Psoas muscle (tissue), 8 donors: ENCODE results near the gene GALC. TPM values are rescaled to one million over a fixed set of nuclear protein-coding genes. Genes with fewer than 3 reads are reported as not detected.

Source experiments
- ATAC-seq, 4 donors: fragments of 200-7000 bp; cut with Tn5 transposase; one replicate each; pipeline ENCODE4 v1.9.1; 2020; ENCODE audit warnings: moderate library complexity in 3 of 4, mild to moderate bottlenecking in 2 of 4
- DNase-seq, 2 donors: peaks; one replicate each; pipeline ENCODE4 v3.0.0-alpha.2; 2020
- H3K27ac ChIP-seq: fragments of 200-600 bp; one replicate; pipeline ENCODE4 v1.8.0; 2022
- H3K27me3 ChIP-seq, 3 donors: fragments of 200-600 bp in 1 of 3; one replicate each; pipeline versions ENCODE4 v1.6.1 to v1.8.0; 2013 to 2022; ENCODE audit warnings: low read length in 2 of 3, mild to moderate bottlenecking in 2 of 3, moderate library complexity in 1 of 3; ENCODE audit not compliant: insufficient read depth in 3 of 3
- H3K36me3 ChIP-seq, 2 donors: fragments of 200-600 bp in 1 of 2; one replicate each; pipeline versions ENCODE4 v1.6.1 to v1.8.0; 2013 to 2022; ENCODE audit warnings: low read depth in 1 of 2, mild to moderate bottlenecking in 1 of 2, moderate library complexity in 1 of 2; ENCODE audit not compliant: insufficient read depth in 1 of 2
- H3K4me1 ChIP-seq: fragments of 200-600 bp; one replicate; pipeline ENCODE4 v1.8.0; 2022
- H3K4me3 ChIP-seq: fragments of 200-600 bp; one replicate; pipeline ENCODE4 v1.8.0; 2022; ENCODE audit warnings: mild to moderate bottlenecking
- H3K9me3 ChIP-seq: fragments of 200-600 bp; one replicate; pipeline ENCODE4 v1.8.0; 2022
- WGBS, 3 donors: extraction: QIAGEN DNeasy Blood & Tissue Kit; methylation state at CpG; one replicate each; pipeline versions ENCODE4 v1.1.6 to v1.1.7; 2013; 5-methylcytosine and 5-hydroxymethylcytosine counted together
- intact Hi-C, 2 donors: fragments of 100-400 bp; cut with DNase I; formaldehyde crosslinking; loops; one replicate each; pipeline versions ENCODE4 v1.11.0 to v1.14.2; 2022
- polyA plus RNA-seq, 3 donors: library from polyadenylated mRNA; stranded (reverse); fragments of 200-250 nt; gene quantifications; one replicate each; pipeline ENCODE4 v1.2.3, GENCODE V29; 2013
- total RNA-seq, 4 donors: library from RNA; stranded (reverse); fragmentation: NEBNext Ultra II Directional in 2 of 4; extraction: Animal tissue kit (Norgen Biotek cat#: 25700) in 2 of 4; gene quantifications; one replicate each; pipeline versions ENCODE4 v1.2.1 to v1.2.4, GENCODE V29; 2021 to 2023
- TF ChIP-seq, protein P1 (sequence below): fragments of 200-600 bp; IDR thresholded peaks from one replicate; pipeline ENCODE4 v1.8.0; 2022; ENCODE audit warnings: antibody characterized with exemption
- donor health status: healthy with polysubstance abuse.
- donor health status: DM: no; HTN: no; CAD: no; lungs with moderate emphysema.
- donor health status: Bipolar disorder and iron deficiency.
- donor health status: healthy.
- donor health status: DM: yes; HTN: yes; CAD: no.
- donor health status: DM: no; HTN: no; CAD: no.
- donor health status: DM: no; HTN: no; CAD: no.
- donor health status: DM: yes; HTN: yes; CAD: no.

GALC gene
- total and polyA plus RNA-seq, 7 donors, result 4.0 to 10.2 (median 8.5) TPM

DNA sequence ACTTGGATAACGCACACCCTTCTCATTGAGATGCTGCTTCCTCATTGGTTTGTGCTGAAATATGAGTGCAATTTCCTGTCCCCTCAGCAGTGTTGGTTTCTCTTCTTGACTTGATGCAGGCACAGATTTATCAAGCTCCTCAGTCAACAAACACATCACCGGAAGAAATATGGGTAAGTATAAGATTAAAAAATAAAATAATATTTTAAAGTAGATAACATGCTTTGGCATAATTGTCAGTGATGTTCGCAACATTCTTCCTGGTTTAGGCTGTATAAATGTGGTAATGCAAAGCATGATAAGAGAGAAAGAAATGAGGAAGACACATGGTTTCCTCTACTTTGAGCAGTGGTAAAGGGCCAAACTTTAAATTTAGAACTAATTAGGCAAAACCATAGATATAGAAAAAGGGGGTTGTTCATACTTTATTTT lies 12.1 kb upstream of the GALC start, which contains the start of gene GPR65:
Gene GPR65 (plus strand): TSS at position 86 of the 432 bp plus-strand sequence. CDS start 5,713 bp downstream, outside the sequence.
- Histone ChIP-seq H3K9me3 (no peaks in the 10 kb centered on the region), H3K27me3 (peaks cover 0 to 3% (median 0%) of the 10 kb centered on the region in 3 donors), H3K27ac (no peak within 1 kb of the TSS), H3K4me1 (no peaks in the 10 kb centered on the region), H3K36me3 (no peaks in the 10 kb centered on the region), H3K4me3 (peak within 1 kb of the TSS; percentile 35)
- intact Hi-C loops, result no loop called here
- TF ChIP-seq, protein P1, sequence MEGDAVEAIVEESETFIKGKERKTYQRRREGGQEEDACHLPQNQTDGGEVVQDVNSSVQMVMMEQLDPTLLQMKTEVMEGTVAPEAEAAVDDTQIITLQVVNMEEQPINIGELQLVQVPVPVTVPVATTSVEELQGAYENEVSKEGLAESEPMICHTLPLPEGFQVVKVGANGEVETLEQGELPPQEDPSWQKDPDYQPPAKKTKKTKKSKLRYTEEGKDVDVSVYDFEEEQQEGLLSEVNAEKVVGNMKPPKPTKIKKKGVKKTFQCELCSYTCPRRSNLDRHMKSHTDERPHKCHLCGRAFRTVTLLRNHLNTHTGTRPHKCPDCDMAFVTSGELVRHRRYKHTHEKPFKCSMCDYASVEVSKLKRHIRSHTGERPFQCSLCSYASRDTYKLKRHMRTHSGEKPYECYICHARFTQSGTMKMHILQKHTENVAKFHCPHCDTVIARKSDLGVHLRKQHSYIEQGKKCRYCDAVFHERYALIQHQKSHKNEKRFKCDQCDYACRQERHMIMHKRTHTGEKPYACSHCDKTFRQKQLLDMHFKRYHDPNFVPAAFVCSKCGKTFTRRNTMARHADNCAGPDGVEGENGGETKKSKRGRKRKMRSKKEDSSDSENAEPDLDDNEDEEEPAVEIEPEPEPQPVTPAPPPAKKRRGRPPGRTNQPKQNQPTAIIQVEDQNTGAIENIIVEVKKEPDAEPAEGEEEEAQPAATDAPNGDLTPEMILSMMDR, result no peak
- 48 to 63% (median 60%) methylated on average over 3 of the region's 3 CpGs for WGBS, 3 donors
- no peak for DNase-seq
- no peak for ATAC-seq

GRCh38 chr14:88004506-88005036 lies 11.6 kb upstream of the GALC start:
- WGBS, 3 donors, result 47 to 58% (median 57%) methylated on average over 3 of the region's 3 CpGs
- H3K27me3 ChIP-seq, result peaks cover 0 to 3% (median 0%) of the 10 kb centered on the region in 3 donors
- ATAC-seq (no peak), DNase-seq (no peak)
- TF ChIP-seq, protein P1, result no peak
- H3K9me3 ChIP-seq, result no peaks in the 10 kb centered on the region
- no peaks in the 10 kb centered on the region for H3K4me1 ChIP-seq
- no peaks in the 10 kb centered on the region for H3K36me3 ChIP-seq
- intact Hi-C loops, result no loop called here
- no peak overlapping the region for H3K27ac ChIP-seq
- H3K4me3 ChIP-seq, result no peak overlapping the region

DNA sequence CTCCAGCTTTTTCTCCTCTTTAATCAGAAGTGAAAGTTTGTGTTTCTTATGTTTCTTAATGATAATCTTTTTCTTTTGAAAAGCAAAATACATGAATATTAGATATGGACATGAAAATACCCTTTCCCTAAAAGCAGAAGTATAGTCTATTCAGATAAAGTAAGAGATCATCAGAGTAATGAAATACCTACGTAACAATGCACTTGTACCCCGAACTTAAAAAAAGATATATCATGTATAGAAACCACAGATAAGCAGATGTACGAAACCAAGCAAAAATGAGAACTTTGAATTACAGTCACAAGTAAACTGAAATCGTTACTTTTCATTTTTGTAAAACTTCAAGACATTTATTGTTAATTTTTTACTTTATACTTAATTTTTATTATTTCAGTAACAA lies 10.4 kb upstream of the GALC start:
- no peaks in the 10 kb centered on the region for H3K36me3 ChIP-seq
- intact Hi-C loops, result no loop called here
- H3K4me1 ChIP-seq, result no peaks in the 10 kb centered on the region
- H3K27me3 ChIP-seq, result peaks cover 0 to 4% (median 3%) of the 10 kb centered on the region in 3 donors
- 87 to 89% (median 88%) methylated on average over 4 of the region's 4 CpGs for WGBS, 3 donors
- DNase-seq (no peak), ATAC-seq (no peak)
- no peaks in the 10 kb centered on the region for H3K9me3 ChIP-seq
- H3K27ac ChIP-seq, result no peak overlapping the region
- H3K4me3 ChIP-seq, result no peak overlapping the region
- TF ChIP-seq, protein P1, result no peak

DNA sequence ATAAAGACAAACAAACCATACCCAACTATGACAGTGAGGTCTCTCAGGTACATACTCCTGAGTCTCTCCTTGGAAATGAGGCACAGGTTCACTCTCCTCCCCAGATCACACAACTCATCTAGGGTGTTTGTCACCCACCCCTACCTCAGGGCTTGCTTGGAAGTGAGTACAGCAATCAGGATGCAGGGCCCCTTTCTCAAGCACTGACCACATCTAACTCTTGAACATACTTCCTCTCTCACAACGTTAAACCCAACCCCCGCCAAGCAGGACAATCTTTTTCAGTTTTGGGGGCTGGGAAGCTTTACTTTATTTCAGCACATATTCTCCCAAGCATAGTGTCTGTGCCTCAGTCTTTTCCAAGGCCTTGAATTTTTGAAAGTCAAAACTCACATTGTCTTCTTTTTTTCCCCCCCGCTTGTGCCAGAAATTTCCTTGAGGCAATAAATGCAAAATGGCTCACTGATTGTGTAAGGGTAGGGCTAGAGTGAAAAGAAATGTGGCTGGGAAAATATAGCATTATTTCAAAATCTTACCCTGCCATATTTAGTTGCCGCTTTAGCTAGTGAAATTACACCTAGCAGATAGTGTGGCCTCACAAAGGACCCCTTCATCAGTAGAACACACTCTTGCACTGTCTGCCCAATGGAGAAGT lies 9.6 kb upstream of the GALC start:
- ATAC-seq, result no peak
- intact Hi-C loops, result no loop called here
- TF ChIP-seq, protein P1, result no peak
- Histone ChIP-seq H3K27ac (no peak overlapping the region), H3K4me3 (no peak overlapping the region), H3K27me3 (peaks cover 0 to 4% (median 3%) of the 10 kb centered on the region in 3 donors), H3K36me3 (no peaks in the 10 kb centered on the region), H3K9me3 (no peaks in the 10 kb centered on the region), H3K4me1 (no peaks in the 10 kb centered on the region)
- DNase-seq, result no peak
- WGBS, 3 donors, result 87 to 89% (median 88%) methylated on average over 4 of the region's 4 CpGs
